ENCODE results near the gene SLC25A43. TPM values are rescaled to one million over a fixed set of nuclear protein-coding genes. Genes with fewer than 3 reads are reported as not detected.

SLC25A43 gene
- total and polyA plus RNA-seq, 9 of the 15 experiments (the other 6 are each of a cell fraction or from before 2014, with no cell fraction given), result 1.3 to 8.4 (median 4.0) TPM

GRCh38 chrX:119407681-119408080, 8.5 kb downstream of the SLC25A43 start:
- POLR2A ChIA-PET, result interaction anchor here (1.0 to 1.1 kb wide), 2 partner anchors 10 to 19 kb away, joined by 3 read pairs; no protein-coding TSS in a partner anchor
- Histone ChIP-seq H3K4me1 (replicated peaks in 1 of 2; ENCODE audit: control insufficient read depth in 2 of 2, insufficient read depth in 2 of 2, low read length in 2 of 2) (peaks cover 18 to 32% of the 10 kb centered on the region in 2 experiments; a peak in 4 of 5 replicates), H3K27me3 (ENCODE audit: control insufficient read depth in 2 of 2, insufficient read depth in 2 of 2, low read length in 2 of 2) (no peaks in the 10 kb centered on the region), H3K27ac (ENCODE audit: extremely low read depth, low read depth, low read length) (no peak overlapping the region), H3K4me3 (no peak overlapping the region), H3K36me3 (ENCODE audit: control insufficient read depth, insufficient read depth, low read length) (no peaks in the 10 kb centered on the region; the same call in 2 of the 3 replicates), H3K9me1 (ENCODE audit: control insufficient read depth, insufficient read depth, low read length) (no peaks in the 10 kb centered on the region), H3K9ac (ENCODE audit: insufficient read depth in 1 of 2, low read depth in 2 of 2, low read length in 2 of 2) (peak overlapping the region in 1 of 2 experiments; percentile 13; a peak in 1 of 4 replicates), H2AFZ (ENCODE audit: low read depth, low read length) (no peak overlapping the region), H3K9me3 (replicated peaks; ENCODE audit: control insufficient read depth, insufficient read depth, low read depth, low read length) (no peaks in the 10 kb centered on the region), H3K4me2 (ENCODE audit: insufficient read depth, low read length) (no peak overlapping the region; the same call in 1 of the 2 replicates), H4K20me1 (replicated peaks; ENCODE audit: control insufficient read depth, insufficient read depth, low read length) (no peaks in the 10 kb centered on the region), H3K79me2 (ENCODE audit: control insufficient read depth, insufficient read depth, low read length) (no peaks in the 10 kb centered on the region)
- ATAC-seq, result no peak
- intact Hi-C loops (cut with micrococcal nuclease), result no loop called here
- no peak for FAIRE-seq
- TF ChIP-seq ZNF24 (IDR thresholded peaks at IDR 0.05), result no peak
- no peak for TF ChIP-seq IRF1 (CRISPR knock-in tag; IDR thresholded peaks at IDR 0.05; ENCODE audit: borderline replicate concordance)
- TF ChIP-seq PRDM10 (IDR thresholded peaks at IDR 0.05; ENCODE audit: partially characterized antibody), result peak; percentile 17
- no peak for DNase-seq (ENCODE audit: extremely low read depth in 1 of 4, low spot score in 3 of 4)
- in situ Hi-C loops (cut with MboI), result no loop called here
- CTCF ChIA-PET (ENCODE audit: low intra/inter-chr PET ratio), result no interaction called here
- BruUV-seq (replicated peaks), result no TSS peak
- 59% methylated on average over 8 of the region's 9 CpGs for WGBS (ENCODE audit: insufficient coverage, low coverage, missing lambda C conversion rate)
